GM19099 (cell line): ENCODE measurements around the gene RPS6KA2.

Source experiments
- POLR2A ChIP-seq: IDR thresholded peaks from 3 replicates; pipeline ENCODE4 v1.6.1; 2011; ENCODE audit warnings: low read depth; ENCODE audit not compliant: insufficient read length; ENCODE audit errors: extremely low read depth

The RPS6KA2 gene

DNA sequence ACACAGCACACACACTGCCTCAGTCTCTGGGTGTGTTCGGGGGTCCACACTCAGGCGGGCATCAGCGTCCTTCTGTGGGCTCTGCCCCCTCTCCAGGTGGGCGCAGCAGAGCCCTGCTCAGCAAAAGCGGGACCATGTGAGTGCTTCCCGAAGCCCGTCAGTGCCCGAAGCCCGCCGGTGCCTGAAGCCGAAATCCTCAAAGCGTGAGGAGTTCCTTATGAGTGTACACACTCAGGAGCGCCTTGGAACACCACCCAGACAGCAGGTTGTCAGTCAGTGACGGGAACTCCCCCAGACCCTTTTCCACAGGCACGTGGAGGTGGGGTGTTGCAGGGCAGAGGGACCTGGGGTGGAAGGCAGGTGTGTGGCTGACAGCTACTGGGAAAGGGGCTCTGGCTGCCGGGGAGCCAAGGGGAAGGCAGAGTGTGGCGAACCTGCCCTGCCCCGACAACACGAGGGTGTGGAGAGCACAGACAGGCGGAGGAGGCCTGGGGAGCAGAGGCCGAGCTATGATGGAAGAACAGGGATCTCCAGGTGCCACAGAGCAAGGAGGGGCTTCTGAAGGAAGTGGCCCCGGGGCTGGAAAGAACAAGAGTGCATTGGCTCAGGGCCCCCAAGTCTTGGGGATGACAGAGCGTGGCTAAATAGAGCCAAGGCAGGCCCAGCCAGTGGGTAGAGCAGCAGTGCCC lies 128.2 kb downstream of the RPS6KA2 start:
- no peak for TF ChIP-seq POLR2A

DNA sequence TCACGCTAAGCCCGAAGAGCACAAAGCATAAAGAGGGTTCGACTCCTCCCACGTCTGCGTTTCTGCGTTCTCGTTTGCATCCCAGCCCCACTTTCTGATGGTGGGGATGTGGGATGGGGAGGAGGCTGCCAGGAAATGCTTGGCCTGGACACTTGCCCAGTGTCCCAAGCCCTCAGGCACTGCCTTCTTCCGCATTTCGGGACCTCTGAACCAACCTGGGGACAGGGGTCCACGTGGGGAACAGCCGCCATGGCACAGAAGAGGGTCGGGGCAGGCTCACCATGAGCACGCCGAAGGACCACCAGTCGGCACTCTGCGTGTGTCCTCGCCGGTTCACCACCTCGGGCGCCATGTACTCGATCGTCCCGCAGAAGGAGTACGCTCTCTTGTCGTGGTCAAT lies 128.8 kb downstream of the RPS6KA2 start:
- TF ChIP-seq POLR2A = no peak

DNA sequence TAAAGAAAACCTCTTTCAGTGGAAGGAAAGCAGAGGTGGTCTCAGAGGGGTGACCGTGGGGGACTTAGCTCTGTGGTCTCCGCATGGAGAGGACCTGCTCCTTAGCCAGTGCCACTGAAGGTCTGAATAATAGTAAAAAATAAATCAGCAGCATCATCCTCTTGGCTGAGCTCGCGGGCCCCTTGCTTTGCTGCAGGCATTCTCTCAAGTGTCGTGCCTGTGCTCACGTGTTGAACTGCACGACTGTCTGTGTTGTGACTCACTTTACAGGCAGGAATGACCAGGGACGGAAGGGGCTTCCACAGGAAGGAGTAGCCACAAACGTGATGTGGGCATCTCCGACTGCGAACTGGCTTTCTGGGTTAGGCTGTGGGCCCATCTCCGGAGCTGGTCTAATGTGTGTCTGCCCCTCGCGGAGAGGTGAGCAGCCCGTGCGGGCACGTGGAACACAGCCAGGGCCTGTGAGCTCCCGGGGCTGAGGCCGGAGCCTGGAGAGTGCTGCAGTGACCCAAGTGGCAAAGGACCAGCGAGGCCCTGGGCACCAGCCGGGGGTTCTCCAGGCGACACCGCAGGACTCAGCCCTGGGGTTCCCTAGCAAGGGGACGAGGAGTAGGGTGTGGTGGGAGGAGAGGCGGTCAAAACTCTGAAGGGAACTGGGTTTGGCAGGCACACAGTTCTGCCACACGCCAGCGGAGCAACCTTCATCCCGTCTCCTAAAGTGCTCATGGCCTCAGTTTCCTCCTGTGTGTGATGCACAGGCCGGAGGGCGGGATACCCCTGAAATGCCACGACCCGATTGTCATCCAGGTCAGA lies 129.8 kb downstream of the RPS6KA2 start:
- no peak for TF ChIP-seq POLR2A

DNA sequence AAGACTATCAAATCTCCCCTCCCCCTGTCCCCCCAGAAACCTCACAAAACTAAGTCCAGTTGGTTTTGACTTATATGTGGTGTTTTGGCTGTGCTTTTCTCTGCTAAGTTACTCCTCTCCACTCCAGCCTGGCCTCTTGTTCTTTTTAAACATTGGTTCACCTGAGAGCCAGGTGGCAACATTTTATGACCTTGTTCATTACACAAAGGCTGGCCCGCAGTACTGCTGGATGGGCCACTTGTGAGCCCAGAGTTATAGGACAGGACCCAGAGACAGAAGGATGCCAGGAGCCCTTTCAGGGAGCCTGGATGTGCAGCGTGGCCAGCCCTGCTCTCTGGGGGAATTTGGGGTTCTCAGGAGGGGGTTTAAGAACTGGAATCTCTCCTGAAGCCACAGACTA lies 130.6 kb downstream of the RPS6KA2 start:
- TF ChIP-seq POLR2A = no peak

DNA sequence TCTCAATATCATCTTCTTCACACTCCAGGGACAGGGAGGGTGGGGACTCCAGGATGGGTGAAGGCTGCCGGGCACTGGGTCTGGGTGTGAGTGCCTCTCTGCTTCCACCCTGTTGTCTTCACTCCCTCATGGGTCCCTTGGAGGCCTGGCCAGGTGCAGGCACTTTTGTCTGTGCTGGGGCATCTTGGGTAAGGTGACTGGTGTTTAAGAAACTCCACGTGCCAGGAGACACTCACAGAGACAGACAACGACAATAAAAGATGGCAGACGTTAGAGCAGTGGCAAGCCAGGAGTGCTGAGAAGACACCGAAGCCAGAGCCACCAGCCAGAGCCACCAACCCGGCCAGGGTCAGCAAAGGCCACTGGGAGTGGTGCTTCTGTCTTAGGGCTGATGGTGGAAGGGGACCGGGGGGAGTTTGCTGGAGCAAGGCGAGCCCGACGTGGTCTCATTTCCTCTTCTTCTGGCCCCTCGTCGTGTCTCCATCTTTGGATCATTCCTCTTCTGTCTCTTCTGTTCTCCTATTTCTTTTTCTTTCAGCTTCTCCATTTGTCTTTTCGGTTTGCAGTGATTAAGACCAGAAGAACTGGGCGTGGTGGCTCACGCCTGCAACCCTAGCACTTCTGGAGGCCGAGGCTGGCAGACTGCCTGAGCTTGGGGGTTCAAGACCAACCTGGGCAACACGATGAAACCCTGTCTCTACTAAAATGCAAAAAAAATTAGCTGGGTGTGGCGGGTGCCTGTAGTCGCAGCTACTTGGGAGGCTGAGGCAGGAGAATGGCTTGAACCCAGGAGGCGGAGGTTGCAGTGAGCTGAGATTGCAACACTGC lies 131.3 kb downstream of the RPS6KA2 start:
- no peak for TF ChIP-seq POLR2A

DNA sequence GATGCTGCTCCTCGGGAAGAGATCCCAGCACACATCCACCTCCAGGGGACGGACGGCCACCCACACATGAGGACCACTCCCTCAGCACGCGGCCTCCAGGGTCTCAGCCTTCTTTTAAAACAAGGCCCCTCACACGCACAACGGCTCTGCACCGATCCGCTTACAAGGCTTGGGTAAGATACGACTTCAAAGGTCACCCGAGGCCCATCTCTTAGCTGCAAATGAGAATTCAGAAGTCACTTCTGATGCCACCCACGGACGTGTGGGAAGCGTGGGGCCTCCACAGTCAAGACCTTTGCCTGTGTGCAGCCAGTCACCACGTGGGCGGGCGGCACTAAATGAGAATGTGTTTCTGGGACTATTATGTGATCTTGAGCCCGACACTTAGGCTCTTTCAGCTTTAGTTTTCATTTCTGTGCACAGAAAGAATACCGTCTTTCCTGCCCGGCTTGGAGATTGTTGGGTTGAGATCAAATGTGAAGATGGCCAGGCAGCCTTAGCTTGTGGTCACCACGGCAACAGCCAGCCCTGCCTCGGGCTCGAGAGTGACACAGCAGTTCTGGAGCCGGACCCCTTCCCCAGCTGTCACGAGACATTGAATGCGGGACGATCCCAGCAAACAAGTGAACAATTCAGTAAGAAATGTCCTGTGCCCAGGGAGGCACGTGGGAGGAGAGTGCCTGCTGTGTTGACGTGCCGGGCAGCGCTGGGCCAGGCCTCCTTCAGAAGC lies 132.1 kb downstream of the RPS6KA2 start:
- TF ChIP-seq POLR2A = no peak

DNA sequence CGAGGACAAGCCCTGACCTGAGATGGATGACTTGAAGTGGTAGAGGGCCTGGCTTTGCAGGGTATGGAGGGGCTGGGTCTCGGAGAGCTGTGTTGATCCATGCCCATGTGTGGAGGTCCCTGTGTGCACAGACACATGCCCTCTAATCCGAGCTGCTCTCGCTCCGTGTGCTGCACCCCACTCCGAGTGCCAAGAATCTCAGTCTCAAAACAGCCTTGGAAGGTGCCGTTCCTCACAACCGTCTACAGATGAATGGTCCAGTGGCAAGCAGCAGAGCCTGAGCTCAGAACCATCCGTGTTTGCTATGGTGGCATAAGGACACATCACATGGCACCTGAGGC lies 133.0 kb downstream of the RPS6KA2 start:
- TF ChIP-seq POLR2A = no peak

DNA sequence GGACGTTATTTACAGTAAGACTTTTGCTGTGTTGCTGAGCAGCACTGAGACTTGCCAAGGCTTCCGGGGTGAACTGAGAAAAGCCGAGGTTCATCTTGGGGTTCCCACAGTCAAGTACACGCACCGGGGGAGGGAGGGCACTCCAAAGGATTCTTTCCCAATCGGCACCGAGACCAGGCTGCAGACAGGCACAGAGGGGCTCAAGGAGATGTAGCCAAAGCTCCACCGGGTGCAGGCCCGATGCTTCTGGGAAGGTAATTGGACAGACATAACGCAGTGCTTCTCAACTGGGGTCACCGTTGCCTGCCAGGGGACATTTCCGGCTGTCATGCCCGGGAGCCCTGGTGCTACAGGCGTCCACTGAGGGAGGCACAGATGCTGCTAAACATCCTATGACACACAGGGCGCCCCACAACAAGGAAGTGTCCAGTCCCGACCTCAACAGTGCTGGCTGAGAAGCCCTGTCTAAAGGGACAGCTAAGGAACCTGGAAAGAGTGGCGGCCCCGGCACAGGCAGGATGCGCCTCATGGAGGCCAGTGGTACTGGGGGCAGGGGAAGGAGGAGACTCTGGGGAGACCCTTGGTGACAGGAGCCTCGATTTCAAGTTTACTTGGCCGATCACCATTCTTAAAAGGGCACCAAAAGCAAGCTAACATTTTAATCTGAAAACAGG lies 133.5 kb downstream of the RPS6KA2 start:
- TF ChIP-seq POLR2A = no peak

DNA sequence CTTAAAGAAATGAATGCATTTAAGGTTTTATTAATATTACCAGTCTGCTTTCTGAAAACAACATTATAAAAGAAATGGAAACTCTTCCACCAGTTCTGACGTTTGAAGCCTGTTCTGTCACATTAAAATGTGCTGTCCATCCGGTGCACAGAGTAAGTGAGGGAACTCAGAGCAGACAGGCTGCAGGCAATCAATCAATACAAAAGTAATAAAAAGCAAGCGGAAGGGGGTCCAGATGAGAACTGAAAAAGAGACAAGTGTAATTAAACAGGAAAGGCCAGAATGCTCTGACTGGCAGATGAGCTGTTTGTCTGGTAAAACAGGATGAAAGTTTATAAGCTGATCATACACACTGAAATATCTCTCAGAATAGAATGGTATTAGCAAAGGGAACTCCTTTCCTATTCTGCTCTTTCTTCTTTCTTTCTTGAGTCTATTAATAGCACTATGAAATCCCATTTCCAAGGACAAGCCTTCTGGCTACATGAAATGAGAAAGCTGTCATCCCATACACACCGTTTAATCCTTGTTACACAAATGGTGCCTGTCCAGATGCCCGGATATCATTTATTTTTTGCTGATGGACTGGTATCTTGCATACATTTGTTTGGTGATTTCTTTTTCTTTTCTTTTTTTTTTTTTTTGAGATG lies 134.8 kb downstream of the RPS6KA2 start:
- no peak for TF ChIP-seq POLR2A

DNA sequence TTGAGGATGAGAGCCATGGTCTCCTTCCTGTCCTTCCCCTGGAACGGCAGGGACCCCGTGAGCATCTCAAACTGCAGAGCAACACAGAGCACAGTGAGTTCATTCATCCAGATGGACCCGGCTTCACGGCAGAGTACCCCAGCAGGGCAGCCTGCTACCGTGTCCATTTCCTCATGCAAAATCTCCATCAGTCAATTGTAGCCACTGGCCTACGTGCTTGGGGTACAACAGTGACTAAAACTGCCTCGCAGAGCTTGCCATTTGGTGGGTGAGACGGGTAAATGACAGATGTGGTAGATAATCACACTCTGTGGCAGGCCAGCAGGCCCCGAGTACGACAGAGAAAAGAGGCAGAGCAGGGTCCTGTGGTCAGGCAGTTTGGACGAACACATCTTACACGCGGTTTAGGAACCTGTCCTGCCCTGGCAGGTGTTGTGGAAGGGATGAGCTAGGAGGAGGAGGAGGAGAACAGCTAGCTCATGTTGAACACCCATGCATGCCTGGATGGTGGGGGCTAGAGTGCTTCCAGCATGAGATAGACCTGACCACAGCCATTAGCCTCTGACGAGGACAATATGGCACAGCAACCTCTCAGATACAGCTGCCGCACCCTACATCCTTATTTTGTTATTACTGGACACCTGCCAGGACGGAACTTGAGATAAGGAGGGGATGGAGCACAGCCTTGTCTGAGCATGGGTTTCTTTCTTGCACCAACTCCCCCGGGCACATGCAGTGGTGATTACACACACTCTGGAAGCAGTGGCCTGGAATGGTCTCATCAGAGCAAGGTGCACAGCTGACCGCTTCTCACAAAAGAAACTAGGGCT lies 136.2 kb downstream of the RPS6KA2 start:
- TF ChIP-seq POLR2A = no peak

DNA sequence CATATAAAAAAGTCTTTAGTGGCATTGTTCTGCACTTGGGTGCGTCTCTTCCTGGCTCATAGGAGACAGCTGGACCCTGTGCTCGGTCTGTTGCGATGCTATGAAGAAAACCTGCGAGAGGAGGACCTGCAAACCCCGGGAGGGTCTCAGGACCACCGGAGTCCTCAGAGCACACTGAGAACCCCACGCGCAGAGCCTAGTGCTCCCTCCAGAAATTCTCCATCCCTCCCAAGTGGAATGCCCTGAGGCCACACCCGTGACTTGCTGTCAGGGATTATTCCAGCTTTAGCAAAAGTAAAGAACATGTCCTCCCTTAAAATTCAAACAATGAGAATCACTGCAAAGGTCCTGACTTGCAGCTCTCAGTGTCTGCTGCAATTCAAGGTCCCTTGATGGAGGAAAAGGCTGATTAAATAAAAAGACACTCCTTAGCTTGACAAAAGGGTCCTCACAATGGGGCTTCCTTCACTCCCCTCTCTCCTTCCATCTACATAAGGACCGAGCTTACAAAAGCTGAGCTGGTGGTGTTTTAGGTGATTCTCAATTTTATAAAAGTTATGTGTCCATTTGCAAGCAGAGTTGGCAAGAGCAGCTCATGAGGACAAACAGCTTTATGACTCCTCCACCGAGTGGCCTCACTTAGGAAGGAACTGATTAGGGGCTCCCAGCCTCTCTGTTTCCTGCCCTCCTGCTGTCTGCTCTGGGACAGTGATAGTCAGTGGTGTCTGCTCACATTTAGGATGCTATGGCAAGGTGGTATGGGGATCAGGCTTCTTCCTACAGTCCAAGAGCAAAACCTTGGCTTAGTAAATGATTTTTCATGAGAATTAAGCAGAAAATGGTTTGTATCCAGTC lies 137.5 kb downstream of the RPS6KA2 start:
- no peak for TF ChIP-seq POLR2A

DNA sequence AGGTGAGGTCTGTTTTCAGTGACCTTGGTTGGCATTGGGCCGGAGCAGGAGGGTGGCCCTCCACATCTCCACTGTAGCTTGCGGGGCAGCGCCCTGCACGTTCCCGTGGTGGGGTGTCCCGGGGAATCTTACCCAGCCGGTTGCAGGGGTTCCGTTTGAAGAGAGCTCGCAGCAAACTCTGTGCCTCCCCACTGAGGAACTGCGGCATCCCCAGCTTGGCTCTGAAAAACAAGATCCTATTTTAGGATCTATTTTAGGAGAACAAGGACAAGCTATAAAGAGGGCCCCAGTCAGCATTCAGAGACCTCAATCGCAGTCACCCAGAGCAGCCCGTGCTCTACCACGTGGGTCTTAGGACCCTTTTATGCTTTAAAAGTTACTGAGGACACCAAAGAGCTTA lies 138.3 kb downstream of the RPS6KA2 start:
- no peak for TF ChIP-seq POLR2A
